Progenitor cell of endocrine pancreas (in vitro differentiated cells): ENCODE data around the gene OSCAR. TPM values are rescaled to one million over a fixed set of nuclear protein-coding genes. Genes with fewer than 3 reads are reported as not detected.

Experiments
- DNase-seq: peaks from one replicate; pipeline ENCODE4 v3.0.0; 2021; ENCODE audit warnings: low spot score; ENCODE audit not compliant: unreplicated experiment
- H3K27ac Mint-ChIP-seq: 2 replicates; pipeline ENCODE4 v1.8.0; 2021; ENCODE audit warnings: mild to moderate bottlenecking, moderate library complexity, mixed read lengths
- H3K27me3 Mint-ChIP-seq: 2 replicates; pipeline ENCODE4 v1.8.0; 2021; ENCODE audit warnings: mixed read lengths
- H3K36me3 Mint-ChIP-seq: 2 replicates; pipeline ENCODE4 v1.8.0; 2022; ENCODE audit warnings: mixed read lengths; ENCODE audit not compliant: insufficient read depth
- H3K4me1 Mint-ChIP-seq: 2 replicates; pipeline ENCODE4 v1.8.0; 2021; ENCODE audit warnings: low read depth, mixed read lengths
- H3K4me3 Mint-ChIP-seq: 2 replicates; pipeline ENCODE4 v1.8.0; 2021; ENCODE audit warnings: low read depth, mild to moderate bottlenecking, moderate library complexity, mixed read lengths
- H3K9me3 Mint-ChIP-seq: 2 replicates; pipeline ENCODE4 v1.8.0; 2021; ENCODE audit warnings: low read depth, mixed read lengths
- CTCF ChIP-seq: fragments of 200-600 bp; sonication (generic); IDR thresholded peaks from one replicate; pipeline ENCODE4 v1.5.0; 2021; ENCODE audit warnings: antibody characterized with exemption, mild to moderate bottlenecking; ENCODE audit not compliant: unreplicated experiment
- total RNA-seq: library from RNA; stranded (reverse); gene quantifications from 2 replicates; pipeline ENCODE4 v1.2.1, GENCODE V29; 2021

Gene OSCAR
- total RNA-seq, 1 donor from 2014 or later = not detected

- Mint-ChIP-seq H3K36me3 (peaks cover 5% of the 10 kb centered on the region), H3K27ac (no peak overlapping the region), H3K27me3 (no peaks in the 10 kb centered on the region), H3K4me1 (no peaks in the 10 kb centered on the region), H3K4me3 (no peak overlapping the region), H3K9me3 (no peaks in the 10 kb centered on the region)
- no peak for TF ChIP-seq CTCF
- DNase-seq = no peak
Observed at GRCh38 chr19:54128796-54129616, 28.4 kb upstream of the OSCAR start.

- no peak for DNase-seq
Observed at GRCh38 chr19:54128441-54128725, 27.8 kb upstream of the OSCAR start.

GRCh38 chr19:54127688-54128440 lies 27.3 kb upstream of the OSCAR start:
- no peak for DNase-seq
- peaks cover 7% of the 10 kb centered on the region for H3K36me3 Mint-ChIP-seq
- H3K27ac Mint-ChIP-seq = no peak overlapping the region
- TF ChIP-seq CTCF = no peak
- no peaks in the 10 kb centered on the region for H3K9me3 Mint-ChIP-seq
- H3K4me1 Mint-ChIP-seq = no peaks in the 10 kb centered on the region
- H3K4me3 Mint-ChIP-seq = no peak overlapping the region
- H3K27me3 Mint-ChIP-seq = no peaks in the 10 kb centered on the region

More at GRCh38 chr19:54128441-54128725, 27.8 kb upstream of the OSCAR start:
- no peaks in the 10 kb centered on the region for H3K9me3 Mint-ChIP-seq
- H3K27ac Mint-ChIP-seq = no peak overlapping the region
- H3K36me3 Mint-ChIP-seq = peaks cover 6% of the 10 kb centered on the region
- no peak for TF ChIP-seq CTCF
- H3K27me3 Mint-ChIP-seq = no peaks in the 10 kb centered on the region
- H3K4me1 Mint-ChIP-seq = no peaks in the 10 kb centered on the region
- no peak overlapping the region for H3K4me3 Mint-ChIP-seq

GRCh38 chr19:54125713-54126112 lies 25.1 kb upstream of the OSCAR start:
- Mint-ChIP-seq H3K4me1 (no peaks in the 10 kb centered on the region), H3K27ac (no peak overlapping the region), H3K4me3 (no peak overlapping the region), H3K9me3 (no peaks in the 10 kb centered on the region), H3K36me3 (peaks cover 10% of the 10 kb centered on the region), H3K27me3 (no peaks in the 10 kb centered on the region)
- no peak for TF ChIP-seq CTCF
- DNase-seq = no peak

GRCh38 chr19:54124393-54124792 lies 23.8 kb upstream of the OSCAR start:
- DNase-seq = no peak
- Mint-ChIP-seq H3K4me3 (no peak overlapping the region), H3K27me3 (no peaks in the 10 kb centered on the region), H3K27ac (no peak overlapping the region), H3K9me3 (no peaks in the 10 kb centered on the region), H3K4me1 (no peaks in the 10 kb centered on the region), H3K36me3 (peaks cover 13% of the 10 kb centered on the region)
- TF ChIP-seq CTCF = no peak
